Measurements from ENCODE around the gene GATA5. TPM values are rescaled to one million over a fixed set of nuclear protein-coding genes. Genes with fewer than 3 reads are reported as not detected.

Gene GATA5
- total and polyA plus RNA-seq, 10 of the 15 experiments (the other 5 are each of a cell fraction or from before 2014, with no cell fraction given), result not detected

DNA sequence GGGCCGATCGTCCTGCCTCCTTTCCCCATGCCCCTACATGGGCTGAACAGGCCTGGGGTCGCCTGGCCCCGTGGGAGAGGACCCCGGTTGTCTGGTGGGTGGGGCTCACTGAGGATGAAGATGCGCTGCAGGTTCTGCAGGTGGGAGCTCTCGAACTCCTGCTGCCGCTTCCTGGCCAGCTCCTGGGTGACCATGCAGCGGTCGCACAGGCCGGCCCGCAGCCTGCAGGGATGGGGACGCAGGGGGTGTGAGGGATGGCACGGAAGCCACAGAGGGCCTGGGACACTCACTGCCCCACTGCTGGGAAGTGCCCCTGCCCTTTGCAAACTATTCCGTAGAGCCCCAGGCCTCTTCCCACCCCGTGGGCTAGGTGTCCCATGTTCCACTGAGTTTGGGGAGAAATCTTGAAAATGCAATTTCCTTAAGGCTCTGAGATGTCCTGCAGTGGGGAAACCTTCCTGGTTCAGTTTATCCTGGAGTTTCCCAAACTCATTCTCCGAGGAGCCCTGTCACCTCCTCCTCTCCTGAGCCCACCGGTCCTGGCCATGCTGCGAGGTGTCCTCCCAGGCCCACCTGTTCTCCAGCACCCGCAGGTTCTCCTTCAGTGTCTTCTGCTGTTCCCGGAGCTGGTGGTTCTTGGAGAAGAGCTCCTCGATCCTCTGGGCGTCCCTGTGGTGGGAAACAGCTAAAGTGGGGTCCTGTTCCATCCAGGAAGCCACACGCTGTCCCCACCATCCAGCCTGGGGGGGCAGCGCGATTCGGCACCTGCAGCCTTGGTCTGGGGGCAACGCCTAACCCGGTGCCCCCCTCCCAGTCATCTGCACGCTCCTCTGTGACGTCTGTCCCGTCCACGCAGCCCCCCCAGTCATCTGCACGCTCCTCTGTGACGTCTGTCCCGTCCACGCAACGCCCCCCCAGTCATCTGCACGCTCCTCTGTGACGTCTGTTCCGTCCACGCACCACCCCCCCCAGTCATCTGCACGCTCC, 58.9 kb downstream of the GATA5 start:
- Histone ChIP-seq H3K79me2 (ENCODE audit: control insufficient read depth, insufficient read depth, low read length) (no peaks in the 10 kb centered on the region), H3K4me2 (ENCODE audit: control insufficient read depth, insufficient read depth) (no peak overlapping the region), H3K9ac (ENCODE audit: control insufficient read depth, insufficient read depth, low read length) (no peak overlapping the region), H3K27ac (ENCODE audit: control insufficient read depth, insufficient read depth) (no peak overlapping the region), H2AFZ (ENCODE audit: control insufficient read depth, low read depth, low read length) (no peak overlapping the region), H3K9me3 (replicated peaks; ENCODE audit: control insufficient read depth, insufficient read depth, low read length) (no peaks in the 10 kb centered on the region), H3K4me3 (no peak overlapping the region), H3K27me3 (replicated peaks in 1 of 2; ENCODE audit: control insufficient read depth in 2 of 2, insufficient read depth in 2 of 2, low read length in 1 of 2) (no peaks in the 10 kb centered on the region), H3K36me3 (ENCODE audit: control insufficient read depth in 2 of 2, insufficient read depth in 2 of 2, low read length in 1 of 2) (no peaks in the 10 kb centered on the region), H3K4me1 (ENCODE audit: control insufficient read depth, insufficient read depth, low read length) (no peaks in the 10 kb centered on the region), H4K20me1 (ENCODE audit: control insufficient read depth, insufficient read depth) (no peaks in the 10 kb centered on the region)
- ATAC-seq, result no peak
- WGBS (ENCODE audit: insufficient coverage, insufficient replicate concordance, low lambda C conversion rate, missing lambda C conversion rate), result 42% methylated on average over 38 of the region's 43 CpGs
- POLR2A ChIA-PET, result no interaction called here
- BruUV-seq (replicated peaks), result no TSS peak
- RAD21 ChIA-PET (ENCODE audit: unreplicated experiment), result no interaction called here
- intact Hi-C loops (cut with micrococcal nuclease; ENCODE audit: unreplicated experiment) (no loop called here), in situ Hi-C loops (cut with MboI) (no loop called here)
- SMC1A ChIA-PET (ENCODE audit: uncharacterized antibody, unreplicated experiment), result no interaction called here
- no peak for FAIRE-seq
- CTCF ChIA-PET, result no interaction called here
- no peak for DNase-seq (ENCODE audit: low read depth, low spot score)
- no peak for TF ChIP-seq ZNF384 (IDR thresholded peaks at IDR 0.05; ENCODE audit: borderline replicate concordance, low read depth, low read length)
- no peak for TF ChIP-seq STAT3 (IDR thresholded peaks at IDR 0.05; ENCODE audit: low read depth, low read length)
- no peak for TF ChIP-seq FOXK2 (IDR thresholded peaks at IDR 0.05)
- TF ChIP-seq, protein P1, sequence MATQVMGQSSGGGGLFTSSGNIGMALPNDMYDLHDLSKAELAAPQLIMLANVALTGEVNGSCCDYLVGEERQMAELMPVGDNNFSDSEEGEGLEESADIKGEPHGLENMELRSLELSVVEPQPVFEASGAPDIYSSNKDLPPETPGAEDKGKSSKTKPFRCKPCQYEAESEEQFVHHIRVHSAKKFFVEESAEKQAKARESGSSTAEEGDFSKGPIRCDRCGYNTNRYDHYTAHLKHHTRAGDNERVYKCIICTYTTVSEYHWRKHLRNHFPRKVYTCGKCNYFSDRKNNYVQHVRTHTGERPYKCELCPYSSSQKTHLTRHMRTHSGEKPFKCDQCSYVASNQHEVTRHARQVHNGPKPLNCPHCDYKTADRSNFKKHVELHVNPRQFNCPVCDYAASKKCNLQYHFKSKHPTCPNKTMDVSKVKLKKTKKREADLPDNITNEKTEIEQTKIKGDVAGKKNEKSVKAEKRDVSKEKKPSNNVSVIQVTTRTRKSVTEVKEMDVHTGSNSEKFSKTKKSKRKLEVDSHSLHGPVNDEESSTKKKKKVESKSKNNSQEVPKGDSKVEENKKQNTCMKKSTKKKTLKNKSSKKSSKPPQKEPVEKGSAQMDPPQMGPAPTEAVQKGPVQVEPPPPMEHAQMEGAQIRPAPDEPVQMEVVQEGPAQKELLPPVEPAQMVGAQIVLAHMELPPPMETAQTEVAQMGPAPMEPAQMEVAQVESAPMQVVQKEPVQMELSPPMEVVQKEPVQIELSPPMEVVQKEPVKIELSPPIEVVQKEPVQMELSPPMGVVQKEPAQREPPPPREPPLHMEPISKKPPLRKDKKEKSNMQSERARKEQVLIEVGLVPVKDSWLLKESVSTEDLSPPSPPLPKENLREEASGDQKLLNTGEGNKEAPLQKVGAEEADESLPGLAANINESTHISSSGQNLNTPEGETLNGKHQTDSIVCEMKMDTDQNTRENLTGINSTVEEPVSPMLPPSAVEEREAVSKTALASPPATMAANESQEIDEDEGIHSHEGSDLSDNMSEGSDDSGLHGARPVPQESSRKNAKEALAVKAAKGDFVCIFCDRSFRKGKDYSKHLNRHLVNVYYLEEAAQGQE (IDR thresholded peaks at IDR 0.05; ENCODE audit: low read depth, low read length), result no peak
- TF ChIP-seq, protein P2, sequence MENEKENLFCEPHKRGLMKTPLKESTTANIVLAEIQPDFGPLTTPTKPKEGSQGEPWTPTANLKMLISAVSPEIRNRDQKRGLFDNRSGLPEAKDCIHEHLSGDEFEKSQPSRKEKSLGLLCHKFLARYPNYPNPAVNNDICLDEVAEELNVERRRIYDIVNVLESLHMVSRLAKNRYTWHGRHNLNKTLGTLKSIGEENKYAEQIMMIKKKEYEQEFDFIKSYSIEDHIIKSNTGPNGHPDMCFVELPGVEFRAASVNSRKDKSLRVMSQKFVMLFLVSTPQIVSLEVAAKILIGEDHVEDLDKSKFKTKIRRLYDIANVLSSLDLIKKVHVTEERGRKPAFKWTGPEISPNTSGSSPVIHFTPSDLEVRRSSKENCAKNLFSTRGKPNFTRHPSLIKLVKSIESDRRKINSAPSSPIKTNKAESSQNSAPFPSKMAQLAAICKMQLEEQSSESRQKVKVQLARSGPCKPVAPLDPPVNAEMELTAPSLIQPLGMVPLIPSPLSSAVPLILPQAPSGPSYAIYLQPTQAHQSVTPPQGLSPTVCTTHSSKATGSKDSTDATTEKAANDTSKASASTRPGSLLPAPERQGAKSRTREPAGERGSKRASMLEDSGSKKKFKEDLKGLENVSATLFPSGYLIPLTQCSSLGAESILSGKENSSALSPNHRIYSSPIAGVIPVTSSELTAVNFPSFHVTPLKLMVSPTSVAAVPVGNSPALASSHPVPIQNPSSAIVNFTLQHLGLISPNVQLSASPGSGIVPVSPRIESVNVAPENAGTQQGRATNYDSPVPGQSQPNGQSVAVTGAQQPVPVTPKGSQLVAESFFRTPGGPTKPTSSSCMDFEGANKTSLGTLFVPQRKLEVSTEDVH (IDR thresholded peaks at IDR 0.05; ENCODE audit: low read depth, partially characterized antibody), result no peak
- TF ChIP-seq CBX3 (IDR thresholded peaks at IDR 0.05; ENCODE audit: borderline replicate concordance, low read depth), result no peak
- no peak for TF ChIP-seq ATF7 (IDR thresholded peaks at IDR 0.05; ENCODE audit: low read depth)
- TF ChIP-seq EZH2 (IDR thresholded peaks at IDR 0.05; ENCODE audit: borderline replicate concordance, control insufficient read depth, low read depth, low read length), result no peak
- TF ChIP-seq KLF5 (IDR thresholded peaks at IDR 0.05; ENCODE audit: partially characterized antibody), result no peak
- no peak for TF ChIP-seq BACH1 (IDR thresholded peaks at IDR 0.05; ENCODE audit: borderline replicate concordance)
- TF ChIP-seq, protein P3, sequence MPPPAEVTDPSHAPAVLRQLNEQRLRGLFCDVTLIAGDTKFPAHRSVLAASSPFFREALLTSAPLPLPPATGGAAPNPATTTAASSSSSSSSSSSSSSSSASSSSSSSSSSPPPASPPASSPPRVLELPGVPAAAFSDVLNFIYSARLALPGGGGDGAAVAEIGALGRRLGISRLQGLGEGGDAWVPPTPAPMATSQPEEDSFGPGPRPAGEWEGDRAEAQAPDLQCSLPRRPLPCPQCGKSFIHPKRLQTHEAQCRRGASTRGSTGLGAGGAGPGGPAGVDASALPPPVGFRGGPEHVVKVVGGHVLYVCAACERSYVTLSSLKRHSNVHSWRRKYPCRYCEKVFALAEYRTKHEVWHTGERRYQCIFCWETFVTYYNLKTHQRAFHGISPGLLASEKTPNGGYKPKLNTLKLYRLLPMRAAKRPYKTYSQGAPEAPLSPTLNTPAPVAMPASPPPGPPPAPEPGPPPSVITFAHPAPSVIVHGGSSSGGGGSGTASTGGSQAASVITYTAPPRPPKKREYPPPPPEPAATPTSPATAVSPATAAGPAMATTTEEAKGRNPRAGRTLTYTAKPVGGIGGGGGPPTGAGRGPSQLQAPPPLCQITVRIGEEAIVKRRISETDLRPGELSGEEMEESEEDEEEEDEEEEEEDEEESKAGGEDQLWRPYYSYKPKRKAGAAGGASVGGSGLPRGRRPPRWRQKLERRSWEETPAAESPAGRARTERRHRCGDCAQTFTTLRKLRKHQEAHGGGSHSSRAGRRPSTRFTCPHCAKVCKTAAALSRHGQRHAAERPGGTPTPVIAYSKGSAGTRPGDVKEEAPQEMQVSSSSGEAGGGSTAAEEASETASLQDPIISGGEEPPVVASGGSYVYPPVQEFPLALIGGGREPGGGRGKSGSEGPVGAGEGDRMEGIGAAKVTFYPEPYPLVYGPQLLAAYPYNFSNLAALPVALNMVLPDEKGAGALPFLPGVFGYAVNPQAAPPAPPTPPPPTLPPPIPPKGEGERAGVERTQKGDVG (CRISPR knock-in tag; IDR thresholded peaks at IDR 0.05), result no peak
- no peak for TF ChIP-seq FOXM1 (IDR thresholded peaks at IDR 0.05; ENCODE audit: low read depth, low read length)
